HG02884 (cell line): ENCODE results near the gene THOC7.

Experiments
- ATAC-seq: cut with Tn5 transposase; IDR thresholded peaks from one replicate; pipeline ENCODE4 v1.9.1; 2021; ENCODE audit warnings: mild to moderate bottlenecking, moderate library complexity; ENCODE audit not compliant: unreplicated experiment

The THOC7 gene

DNA sequence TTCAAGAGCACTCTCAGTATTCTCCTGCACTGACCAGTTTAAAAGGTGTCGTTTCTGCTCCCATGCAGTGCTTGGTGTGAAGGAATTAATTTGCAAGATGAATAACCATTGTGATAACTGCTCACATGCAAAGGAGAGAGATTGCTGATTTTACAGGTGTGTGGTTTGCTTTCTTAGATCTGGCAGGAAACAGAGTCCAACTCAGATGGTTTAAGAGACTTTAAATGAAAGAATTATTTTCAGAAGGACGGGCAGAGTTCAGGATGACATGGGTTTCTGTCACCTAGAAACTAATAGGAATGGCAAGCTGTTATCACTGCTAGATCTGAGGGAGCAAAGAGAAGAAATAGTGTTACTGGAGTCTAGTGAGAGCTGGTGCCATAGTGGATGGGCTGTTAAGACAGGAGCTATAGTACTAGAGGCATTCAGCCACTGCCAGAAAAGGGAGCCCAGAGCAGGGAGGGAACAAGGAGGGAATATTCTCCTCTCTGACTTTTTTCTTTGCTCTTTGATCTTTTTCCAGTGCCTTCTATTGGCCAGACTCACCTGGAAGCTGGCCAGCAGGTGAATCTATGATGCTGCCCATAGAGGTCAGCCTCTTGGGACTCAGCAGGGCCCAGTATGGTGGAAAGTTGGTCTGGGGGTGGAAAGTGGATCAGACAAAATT lies 14.9 kb upstream of the THOC7 start:
- no peak for ATAC-seq

DNA sequence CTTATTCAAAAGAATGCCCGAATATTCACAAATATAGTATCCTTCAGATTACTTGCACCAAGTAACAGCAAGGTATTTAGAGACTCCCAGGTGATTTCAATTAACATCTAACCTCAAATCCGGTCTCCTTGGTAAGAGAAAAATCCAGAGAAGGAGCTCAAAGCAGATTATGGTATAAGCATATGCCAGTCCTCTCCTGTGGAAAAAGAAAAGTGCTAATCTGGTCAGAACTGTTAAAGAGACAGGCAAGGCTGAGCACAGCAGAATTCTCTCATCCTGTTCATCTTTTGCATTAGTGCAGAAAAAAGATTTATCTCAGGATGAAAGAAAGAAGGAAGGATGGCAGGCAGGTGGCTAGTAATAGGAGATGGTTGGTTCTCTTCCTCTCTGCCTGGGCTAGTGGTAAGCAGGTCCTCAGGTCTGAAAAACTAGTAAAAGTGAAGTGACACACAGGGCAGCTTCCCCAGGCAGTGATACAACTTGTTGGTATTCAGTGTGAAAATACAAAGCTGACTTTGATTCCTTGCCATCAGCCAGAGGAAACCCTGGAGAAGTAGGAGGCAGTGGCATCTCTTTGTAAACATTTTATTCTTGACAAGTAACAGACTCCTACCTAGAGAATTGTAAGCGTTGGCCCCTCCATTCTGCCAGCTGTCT lies 14.3 kb upstream of the THOC7 start:
- ATAC-seq, result no peak

DNA sequence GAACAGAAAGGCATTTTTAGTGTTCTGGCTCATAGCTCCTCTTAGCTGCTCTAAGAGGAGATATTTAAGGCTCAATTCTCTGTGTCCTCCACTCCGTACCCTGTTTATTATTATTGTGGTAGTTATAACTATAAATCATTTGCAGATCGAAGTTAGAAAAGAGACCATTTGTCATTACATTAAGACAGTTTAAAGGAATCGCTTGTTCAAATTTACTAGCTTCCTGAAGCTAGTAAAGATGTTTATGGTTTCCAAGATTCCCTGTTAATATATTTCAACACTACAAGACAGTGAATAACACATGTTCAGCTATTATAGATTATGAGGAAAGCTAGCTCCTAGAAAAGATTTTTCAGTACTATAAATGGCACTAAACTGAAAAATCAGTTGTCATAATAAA lies 12.7 kb upstream of the THOC7 start:
- ATAC-seq, result no peak

DNA sequence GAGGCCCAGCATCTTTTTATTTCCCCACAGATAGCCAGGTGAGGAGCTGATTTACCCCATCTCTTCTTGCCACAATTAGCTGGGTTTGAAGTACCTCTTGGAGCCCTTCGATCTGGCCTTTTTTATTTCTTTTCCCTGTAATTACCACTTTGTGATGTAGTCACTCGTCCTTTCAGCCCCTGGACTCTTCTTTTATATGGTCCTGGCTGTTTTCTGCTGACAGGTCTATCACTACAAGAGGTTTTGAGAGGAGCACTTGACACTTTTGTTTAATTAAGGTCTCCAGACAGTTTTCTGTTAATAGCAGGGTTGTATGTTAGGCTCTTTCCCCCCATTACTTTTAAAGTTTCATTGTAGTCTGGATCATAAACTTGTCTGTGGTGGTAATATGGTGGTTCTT lies 11.9 kb upstream of the THOC7 start:
- ATAC-seq, result no peak

DNA sequence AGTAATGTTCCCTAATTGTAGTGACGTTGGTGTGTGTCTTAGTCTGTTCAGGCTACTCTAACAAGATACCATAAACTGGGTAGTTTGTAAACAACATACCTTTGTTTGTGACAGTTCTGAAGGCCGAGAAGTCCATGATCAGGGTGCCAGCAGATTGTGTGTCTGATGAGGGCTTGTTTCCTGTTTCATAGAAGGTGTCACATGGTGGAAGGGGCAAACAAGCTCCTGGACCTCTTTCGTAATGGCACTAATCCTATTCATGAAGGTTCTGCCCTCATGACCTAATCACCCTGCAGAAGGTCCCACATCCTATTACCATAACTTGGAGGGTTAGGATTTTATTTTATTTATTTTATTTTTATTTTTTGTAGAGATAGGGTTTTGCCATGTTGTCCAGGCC lies 11.2 kb upstream of the THOC7 start:
- no peak for ATAC-seq

DNA sequence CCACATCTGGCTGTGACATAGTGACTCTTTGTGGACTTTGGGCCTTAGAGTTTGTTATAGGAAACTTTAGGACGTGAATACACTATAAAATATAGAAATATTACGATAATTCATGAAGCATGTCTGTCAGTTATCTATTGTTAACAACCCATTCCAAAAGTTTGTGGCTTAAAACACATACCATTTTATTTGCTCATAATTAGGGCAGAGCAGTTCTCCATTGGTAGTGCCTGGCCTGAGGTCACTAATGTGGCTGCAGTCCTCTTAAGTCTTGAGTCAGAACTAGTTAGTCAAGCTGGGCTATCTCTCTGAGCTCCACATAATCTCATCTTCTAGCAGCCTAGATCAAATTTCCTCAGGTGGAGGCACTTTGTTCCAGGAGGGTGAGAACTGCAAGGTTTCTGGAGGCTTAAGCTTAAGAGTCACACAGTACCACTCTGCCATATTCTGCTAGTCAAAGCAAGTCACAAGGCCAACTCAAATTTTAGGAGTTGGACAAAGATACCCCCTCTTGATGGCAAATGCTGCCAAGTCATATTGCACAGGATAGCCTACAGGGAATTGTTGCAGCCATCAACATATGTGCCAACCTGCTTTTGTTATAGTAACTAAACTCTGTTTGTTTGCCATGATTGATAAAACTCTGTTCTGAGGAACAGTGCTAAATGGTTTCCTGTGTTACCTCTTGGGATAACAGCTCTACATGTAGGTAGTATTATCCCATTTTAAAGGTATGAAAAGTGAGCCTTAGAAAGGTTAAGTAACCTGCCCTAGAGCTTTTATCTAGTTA lies 8.7 kb upstream of the THOC7 start:
- no peak for ATAC-seq

DNA sequence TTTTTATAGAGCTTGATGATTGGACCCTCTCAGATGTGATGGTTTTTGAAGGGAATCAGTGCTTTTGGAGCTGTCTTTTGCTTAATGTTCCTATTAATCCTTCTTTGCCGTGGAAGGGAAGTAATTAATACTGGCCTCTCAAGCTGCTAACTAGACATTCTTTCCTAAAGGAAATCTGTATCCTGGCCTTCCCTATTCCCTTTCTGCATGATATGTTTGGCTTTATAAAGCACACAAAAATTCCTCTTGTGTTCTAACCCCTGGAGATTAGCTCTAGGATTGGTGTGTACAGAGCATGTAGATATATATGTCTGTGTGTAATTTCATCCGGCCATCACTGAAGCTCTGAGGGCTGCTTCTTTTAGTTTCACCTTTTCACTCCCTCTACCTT lies 7.0 kb upstream of the THOC7 start:
- ATAC-seq, result no peak

DNA sequence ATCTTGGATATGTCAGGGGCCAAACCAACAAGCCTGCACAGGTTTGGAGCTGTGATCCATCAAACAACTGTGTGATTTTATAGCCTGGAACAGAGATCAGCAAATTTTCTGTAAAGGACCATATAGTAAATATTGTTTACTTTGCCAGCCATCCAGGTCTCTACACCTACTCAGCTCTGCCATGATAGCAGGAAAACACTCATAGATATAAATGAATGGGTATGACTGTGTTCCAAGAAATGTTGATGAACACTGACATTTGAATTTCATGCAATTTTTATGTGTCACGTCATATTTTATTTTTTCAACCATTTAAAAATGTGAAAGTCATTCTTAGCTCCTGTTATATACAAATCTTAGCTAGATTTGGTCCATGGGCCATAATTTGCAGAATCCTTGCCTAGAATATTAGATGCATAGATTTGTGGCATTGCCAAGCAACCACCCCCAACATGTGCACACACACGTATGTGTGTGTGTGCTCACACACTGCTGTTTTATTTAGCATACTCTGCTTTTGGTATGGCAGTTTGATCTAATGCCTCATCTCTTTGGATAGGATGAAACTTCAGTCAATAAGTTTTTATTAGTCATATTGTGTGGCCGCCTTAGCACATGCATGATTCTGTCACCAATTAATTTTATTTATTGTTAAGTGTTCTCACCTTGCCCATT lies 6.5 kb upstream of the THOC7 start:
- ATAC-seq, result no peak

DNA sequence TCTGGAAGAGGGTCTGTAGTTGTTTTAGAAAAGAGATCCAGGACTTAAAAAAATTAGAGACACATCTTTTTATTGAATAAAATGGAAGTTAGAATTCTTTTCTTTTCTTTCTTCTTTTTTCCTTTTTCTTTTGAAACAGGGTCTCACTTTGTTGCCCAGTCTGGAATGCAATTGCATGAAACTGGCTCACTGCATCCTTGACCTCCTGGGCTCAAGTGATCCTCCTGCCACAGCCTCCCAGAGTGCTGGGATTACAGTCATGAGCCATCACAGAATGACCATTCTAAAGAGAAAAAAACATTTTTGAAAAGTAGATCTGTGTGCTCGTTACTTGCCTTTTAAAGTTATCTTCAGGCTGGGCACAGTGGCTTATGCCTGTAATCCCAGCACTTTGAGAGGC lies 3.6 kb upstream of the THOC7 start:
- ATAC-seq, result no peak

DNA sequence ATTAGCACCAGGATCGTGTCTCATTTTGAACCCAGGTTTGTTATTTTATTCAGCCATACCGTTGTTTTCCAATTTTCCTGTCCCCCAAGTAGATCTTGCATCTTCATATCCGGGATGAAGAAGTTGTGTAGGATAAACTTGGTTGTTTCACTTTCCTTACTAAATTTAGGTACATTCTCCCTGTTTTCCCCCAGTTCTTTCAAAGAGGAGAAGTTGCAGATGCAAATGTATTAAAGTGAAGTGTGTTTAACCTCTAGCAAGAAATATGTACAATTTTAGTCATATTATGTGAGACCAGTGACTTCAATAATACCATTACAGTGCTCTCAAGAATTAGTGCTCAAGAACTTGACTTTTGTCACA lies 1.3 kb upstream of the THOC7 start:
- no peak for ATAC-seq

DNA sequence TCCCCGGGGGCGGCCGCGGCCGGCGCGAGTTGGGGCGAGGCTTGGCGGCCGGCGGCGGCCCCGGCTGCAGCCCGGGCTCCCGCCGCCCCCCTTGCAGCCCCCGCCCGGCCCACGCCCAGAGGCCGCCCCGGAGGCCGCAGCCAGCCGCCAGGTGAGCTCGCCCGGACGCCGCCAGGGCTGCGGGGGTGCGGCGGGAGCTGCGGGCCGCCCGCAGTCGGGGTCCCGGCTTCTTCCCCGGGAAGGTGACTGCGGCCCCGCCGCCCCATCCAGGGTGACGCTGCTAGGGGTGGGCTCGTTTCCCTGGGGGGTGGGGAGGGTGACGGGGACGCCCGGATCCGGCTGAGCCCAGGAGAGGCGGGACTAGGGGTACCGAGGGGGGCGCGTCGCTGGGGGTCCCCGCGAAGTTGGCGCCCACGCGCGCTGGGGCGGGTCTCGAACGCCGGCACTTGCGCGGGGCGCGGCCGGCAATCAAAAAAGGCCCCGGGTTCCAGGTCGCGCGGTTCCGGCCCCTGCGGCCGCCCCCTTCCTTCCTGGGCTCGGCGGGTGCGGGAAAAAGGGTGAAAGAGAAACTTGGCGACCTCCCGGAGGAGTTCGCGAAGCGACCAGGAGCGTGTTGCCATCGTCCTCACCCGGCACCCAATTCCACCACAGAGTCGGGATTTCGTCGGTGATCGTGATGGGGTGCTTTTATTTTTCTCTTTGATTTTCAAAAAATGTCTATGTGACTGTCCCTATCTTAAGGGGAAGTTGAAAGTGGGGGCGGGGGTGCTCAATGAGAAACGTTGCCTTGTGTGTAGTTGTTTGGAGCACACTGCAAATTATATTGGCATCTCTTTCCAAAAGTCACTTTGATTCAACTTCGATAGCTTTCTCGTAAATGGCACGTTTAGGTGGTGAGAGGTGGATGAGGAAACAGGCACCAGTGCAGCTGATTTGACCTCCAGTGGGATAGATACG lies 681 bp upstream of the THOC7 start:
- ATAC-seq, result peak; percentile 37

DNA sequence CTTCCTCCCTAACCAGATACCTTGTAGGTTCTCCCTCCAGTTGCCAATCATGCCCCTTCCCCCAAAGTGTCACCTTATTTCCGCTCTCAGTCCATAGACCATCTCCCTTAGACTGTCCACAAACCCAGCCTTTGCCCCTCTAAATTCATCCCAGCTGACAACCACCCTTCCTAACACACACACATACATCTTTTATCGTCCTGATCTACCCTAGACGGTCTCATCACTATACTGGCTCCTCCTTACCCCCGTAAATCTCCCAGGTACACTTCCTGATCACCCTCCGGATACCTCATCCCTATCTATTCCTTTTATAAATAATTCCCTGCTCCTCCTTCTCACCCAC lies 828 bp downstream of the THOC7 start:
- peak; percentile 8 for ATAC-seq

DNA sequence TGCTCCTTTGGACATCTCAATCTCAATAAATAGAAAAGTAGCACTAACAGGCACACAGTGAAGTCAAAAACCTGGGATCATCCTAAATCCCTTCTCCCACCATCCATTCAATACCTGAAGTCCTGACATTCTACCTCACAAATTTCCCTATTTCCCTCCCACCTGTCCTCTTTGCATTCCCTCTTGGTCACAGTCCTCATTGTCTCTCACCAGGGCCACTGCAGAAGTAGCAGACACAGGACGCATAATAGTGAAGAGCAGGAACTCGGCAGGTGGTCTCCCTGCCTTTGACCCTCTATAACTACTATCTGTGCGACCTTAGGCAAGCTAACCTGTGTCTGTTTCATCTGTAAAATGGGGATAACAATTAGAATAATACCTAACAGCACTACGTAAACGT lies 2.3 kb downstream of the THOC7 start:
- ATAC-seq, result no peak

DNA sequence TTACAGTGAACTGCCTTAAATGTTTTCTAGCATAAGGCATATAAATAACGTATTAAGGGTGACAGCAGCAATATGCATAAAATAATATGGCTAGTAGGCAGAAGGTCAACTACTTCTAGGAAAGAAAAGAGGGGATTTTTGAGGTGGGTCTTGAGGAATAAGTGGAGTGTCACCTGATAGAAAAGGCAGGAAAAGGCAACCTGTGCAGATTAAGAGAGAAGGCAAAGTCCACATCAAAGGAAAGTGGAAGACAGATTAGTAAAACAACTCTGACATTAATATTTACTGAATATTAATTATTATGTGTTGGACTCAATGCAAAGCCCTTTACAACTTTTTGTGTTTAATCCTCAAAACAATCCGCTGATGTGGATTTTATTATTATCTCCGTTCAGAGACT lies 2.8 kb downstream of the THOC7 start:
- ATAC-seq, result no peak

DNA sequence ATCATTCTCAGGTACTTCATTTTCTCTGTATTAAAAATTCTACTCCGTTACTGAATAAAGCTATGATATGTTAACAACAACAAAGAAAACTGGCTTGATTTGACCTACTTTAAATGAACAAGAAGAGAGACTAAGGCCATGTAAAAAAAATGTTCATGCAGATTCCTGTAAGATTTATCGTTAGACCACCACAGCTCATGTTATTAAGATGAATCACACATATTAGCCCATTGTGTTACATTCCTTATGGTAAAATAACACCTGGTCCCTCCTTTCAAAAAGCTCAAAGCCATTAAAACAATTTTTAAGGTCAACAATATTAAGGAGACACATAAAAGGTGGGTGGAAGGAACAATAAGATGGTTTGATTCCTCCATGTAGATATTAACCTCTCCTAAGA lies 6.3 kb downstream of the THOC7 start:
- no peak for ATAC-seq

DNA sequence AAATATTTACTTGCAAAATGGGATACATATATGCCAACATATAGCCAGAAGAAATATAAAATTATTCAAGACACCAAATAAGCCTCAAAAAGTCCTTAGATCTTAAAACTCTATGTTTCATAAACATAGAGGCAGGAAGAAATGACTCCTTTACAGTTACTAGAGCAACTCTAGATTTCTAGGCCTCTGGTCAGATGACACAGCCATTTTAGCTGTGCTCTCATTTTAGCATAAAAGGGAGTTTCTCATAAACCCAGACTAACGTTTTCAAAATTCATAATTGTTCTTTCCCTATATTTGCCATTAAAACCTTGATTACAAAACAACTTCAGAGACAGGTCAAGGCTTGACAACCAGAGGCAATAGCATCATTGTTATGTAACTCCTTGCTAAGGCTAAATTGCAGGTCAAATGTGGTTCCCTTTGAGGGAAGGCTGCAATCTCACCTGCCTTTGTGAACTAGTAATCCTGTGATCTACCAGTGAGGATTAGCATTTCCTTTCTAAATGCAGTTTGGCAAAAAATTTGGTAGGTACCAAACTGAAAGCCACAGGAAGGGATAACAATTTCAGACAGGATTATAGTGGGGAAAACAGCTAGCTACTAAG lies 8.2 kb downstream of the THOC7 start:
- ATAC-seq, result no peak

DNA sequence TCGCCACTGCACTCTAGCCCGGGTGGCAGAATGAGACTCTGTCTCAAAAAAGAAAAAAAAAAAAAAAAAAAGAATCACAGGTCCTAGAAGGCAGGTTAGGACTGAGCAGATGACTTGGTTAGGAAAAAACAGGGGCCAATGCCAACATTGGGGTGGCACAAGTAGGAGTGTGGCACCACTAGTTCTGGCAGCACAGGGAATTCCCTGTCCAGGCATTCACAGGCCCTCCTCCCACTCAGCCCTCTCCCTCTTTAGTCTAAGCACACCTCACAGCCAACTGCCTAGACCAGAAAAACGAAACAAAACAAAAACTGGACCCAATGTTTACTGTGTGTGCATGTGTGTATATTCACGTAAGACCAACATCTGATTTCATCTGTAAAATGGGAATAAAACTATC lies 10.5 kb downstream of the THOC7 start:
- no peak for ATAC-seq

DNA sequence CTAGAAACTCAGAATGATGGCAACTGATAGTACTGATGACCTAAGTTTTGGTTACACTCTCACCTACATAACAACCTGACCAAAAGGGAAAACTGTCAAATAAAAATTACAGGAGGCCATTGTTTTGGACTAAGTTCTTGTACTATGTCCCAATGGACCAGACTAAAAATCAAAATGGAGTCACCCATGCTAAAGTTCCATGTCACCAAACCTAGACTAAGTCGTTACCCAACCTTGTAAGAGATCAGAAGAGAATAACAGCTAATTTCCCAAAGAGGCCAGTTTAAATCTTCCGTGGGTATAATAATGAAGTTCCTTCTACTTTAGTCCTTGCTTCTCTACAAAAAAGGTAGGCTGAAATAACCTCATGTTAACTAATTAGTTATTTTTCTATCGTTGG lies 12.3 kb downstream of the THOC7 start:
- ATAC-seq, result no peak

DNA sequence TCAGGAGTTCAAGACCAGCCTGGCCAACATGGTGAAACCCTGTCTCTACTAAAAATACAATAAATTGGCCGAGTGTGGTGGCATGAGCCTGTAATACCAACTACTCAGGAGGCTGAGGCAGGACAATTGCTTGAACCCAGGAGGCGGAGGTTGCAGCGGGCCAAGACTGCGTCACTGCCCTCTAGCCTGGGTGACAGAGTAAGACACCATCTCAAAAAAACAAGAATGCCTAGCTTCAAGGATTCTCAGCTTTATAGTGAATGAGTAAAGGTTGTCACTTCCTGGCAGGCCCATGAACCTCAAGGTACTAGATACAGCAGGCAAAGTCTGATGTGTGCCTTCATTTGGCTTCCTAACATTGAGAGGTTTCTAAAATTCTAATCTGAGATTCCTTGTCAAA lies 14.4 kb downstream of the THOC7 start:
- ATAC-seq, result no peak

DNA sequence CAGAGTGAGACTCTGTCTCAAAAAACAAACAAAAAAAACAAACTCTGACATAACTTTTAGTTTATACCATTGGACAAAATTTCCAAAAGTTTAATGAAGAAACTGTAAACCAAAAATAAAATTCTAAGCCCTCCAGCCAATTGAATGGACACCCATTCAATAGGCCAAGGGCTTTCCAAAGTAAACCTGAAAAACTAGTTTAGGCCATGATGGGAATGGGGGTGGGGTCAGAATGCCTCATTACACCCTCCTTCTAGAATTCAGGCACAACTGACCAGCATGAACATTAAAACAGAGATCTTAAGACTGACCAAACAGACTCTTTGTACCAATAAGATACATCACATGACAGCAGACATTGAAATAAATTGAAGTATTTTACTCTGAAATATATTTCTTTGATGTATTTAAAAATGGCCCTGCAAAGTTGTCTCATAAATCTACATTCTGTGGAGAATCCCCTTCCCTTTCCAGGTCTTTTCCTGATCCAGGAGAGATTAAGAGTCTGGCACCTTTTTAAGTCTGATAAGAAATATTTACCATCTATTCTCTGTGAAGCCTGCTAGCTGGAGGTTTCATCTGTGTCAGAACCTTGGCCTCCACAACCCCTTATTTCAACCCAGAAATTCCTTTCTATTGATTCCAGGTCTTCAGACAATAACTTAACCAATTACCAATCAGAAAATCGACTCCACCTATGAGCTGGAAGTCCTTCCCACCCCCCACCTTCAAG lies 15.7 kb downstream of the THOC7 start:
- no peak for ATAC-seq
